ENCODE measurements around the gene ITGB5.

ITGB5 gene

GRCh38 chr3:124887177-124887931 lies at the start of gene ITGB5:
TSS of gene ITGB5 (minus strand) at chr3:124887365. CDS start at chr3:124887000, 365 bp downstream.
- H3K27ac ChIP-seq, result peak within 1 kb of the TSS; percentile 97
- no peak for DNase-seq (ENCODE audit: low read depth, low spot score)

GRCh38 chr3:124935794-124936542 lies 48.8 kb upstream of the ITGB5 start:
- DNase-seq (ENCODE audit: low read depth, low spot score), result no peak
- no peak overlapping the region for H3K27ac ChIP-seq

GRCh38 chr3:124935264-124935663 lies 48.1 kb upstream of the ITGB5 start:
- no peak for DNase-seq (ENCODE audit: low read depth, low spot score)
- H3K27ac ChIP-seq, result no peak overlapping the region

- H3K27ac ChIP-seq, result no peak within 1 kb of the TSS
- no peak for DNase-seq (ENCODE audit: low read depth, low spot score)
Observed at GRCh38 chr3:124934577-124934976, 47.4 kb upstream of the ITGB5 start, which contains the start of gene MUC13. TSS of gene MUC13 (minus strand) at chr3:124934751. CDS start at chr3:124934712, 39 bp downstream.

GRCh38 chr3:124928333-124929202 lies 41.4 kb upstream of the ITGB5 start:
- no peak overlapping the region for H3K27ac ChIP-seq
- DNase-seq (ENCODE audit: low read depth, low spot score), result no peak

- no peak overlapping the region for H3K27ac ChIP-seq
- no peak for DNase-seq (ENCODE audit: low read depth, low spot score)
Observed at GRCh38 chr3:124927574-124928045, 40.4 kb upstream of the ITGB5 start.

- no peak overlapping the region for H3K27ac ChIP-seq
- no peak for DNase-seq (ENCODE audit: low read depth, low spot score)
Observed at GRCh38 chr3:124926426-124927101, 39.4 kb upstream of the ITGB5 start.

GRCh38 chr3:124924741-124925140 lies 37.6 kb upstream of the ITGB5 start:
- DNase-seq (ENCODE audit: low read depth, low spot score), result no peak

GRCh38 chr3:124923833-124924232 lies 36.7 kb upstream of the ITGB5 start:
- DNase-seq (ENCODE audit: low read depth, low spot score), result no peak

More at GRCh38 chr3:124924741-124925140, 37.6 kb upstream of the ITGB5 start:
- no peak overlapping the region for H3K27ac ChIP-seq

GRCh38 chr3:124920718-124921117 lies 33.6 kb upstream of the ITGB5 start:
- DNase-seq (ENCODE audit: low read depth, low spot score), result no peak
- H3K27ac ChIP-seq, result no peak overlapping the region

More at GRCh38 chr3:124923833-124924232, 36.7 kb upstream of the ITGB5 start:
- H3K27ac ChIP-seq, result no peak overlapping the region

- no peak overlapping the region for H3K27ac ChIP-seq
- no peak for DNase-seq (ENCODE audit: low read depth, low spot score)
Observed at GRCh38 chr3:124919756-124920155, 32.6 kb upstream of the ITGB5 start.

GRCh38 chr3:124918524-124918923 lies 31.4 kb upstream of the ITGB5 start:
- H3K27ac ChIP-seq, result no peak overlapping the region
- DNase-seq (ENCODE audit: low read depth, low spot score), result no peak

GRCh38 chr3:124916837-124917409 lies 29.8 kb upstream of the ITGB5 start:
- H3K27ac ChIP-seq, result no peak overlapping the region
- no peak for DNase-seq (ENCODE audit: low read depth, low spot score)

GRCh38 chr3:124915254-124915653 lies 28.1 kb upstream of the ITGB5 start:
- no peak for DNase-seq (ENCODE audit: low read depth, low spot score)
- H3K27ac ChIP-seq, result no peak overlapping the region

- DNase-seq (ENCODE audit: low read depth, low spot score), result no peak
- no peak overlapping the region for H3K27ac ChIP-seq
Observed at GRCh38 chr3:124907957-124908356, 20.8 kb upstream of the ITGB5 start.

- no peak overlapping the region for H3K27ac ChIP-seq
- DNase-seq (ENCODE audit: low read depth, low spot score), result no peak
Observed at GRCh38 chr3:124904835-124905492, 17.8 kb upstream of the ITGB5 start.

- no peak for DNase-seq (ENCODE audit: low read depth, low spot score)
- H3K27ac ChIP-seq, result no peak overlapping the region
Observed at GRCh38 chr3:124903896-124904834, 17.0 kb upstream of the ITGB5 start.

Data from epithelial cell of prostate (primary cell).